ENCODE results near the gene ADAM30.
"Not testable (repeated sequence)": the region's sequence is repeated elsewhere in the genome, so short reads cannot be mapped to it uniquely, and the experiment has no call there.

The ADAM30 gene

DNA sequence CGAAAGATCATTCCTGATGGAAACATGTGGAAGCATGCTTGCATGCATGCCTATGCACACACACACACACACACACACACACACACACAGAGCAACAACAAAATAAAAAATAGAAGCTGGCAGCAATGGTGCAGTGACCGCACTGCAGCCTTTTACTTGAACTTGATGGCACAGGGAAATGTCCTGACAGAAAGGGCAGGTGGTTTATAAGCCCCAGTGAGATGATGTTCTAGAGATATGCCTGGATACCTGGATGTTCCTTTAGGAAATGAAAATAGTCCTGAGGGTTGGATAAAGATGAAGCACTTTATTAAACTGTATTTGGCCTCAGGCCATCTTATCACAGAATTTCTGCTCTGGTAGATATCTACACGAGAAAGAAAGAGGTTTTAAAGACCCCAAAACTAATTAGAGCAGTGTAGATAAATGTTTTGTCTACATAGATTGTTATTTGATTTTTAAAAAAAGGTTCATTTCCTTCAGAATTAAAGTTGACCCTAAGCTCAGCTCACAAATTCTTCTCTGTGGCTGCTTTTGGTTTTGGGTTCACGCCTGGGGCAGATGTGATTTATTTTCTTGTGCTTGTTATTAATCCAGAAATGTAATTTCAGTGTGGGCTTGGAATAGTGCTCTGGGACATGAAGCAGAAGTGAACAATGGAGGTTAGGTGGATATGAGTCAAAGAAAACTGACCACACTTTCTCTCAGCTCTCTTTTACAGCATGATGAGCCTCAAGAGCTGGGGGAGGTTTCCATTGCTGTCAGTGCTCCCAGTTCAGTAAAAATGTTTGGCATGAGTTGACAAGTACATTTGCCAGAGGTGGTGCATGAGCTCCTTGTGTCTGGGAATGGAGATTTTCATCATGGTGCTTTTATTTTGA, 22.9 kb downstream of the ADAM30 start:
- no peak for DNase-seq

DNA sequence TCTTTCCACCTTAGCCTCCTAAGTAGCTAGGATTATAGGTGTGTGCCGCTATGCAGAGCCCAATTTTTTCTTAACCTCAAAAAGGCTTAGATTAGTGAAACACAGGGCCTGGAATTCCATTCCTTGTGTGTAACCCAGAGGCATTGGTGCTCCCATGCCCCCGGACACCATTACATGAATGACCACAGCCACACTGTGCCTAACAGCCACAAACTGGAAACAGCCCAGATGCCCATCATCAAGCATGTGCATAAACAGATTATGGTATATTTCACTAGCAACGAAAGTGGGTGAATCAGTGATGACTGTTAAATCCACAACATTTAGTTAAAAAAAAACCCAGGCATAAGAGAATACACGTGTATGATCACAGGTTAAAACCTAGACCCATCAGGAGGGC, 24.4 kb downstream of the ADAM30 start:
- no peak for DNase-seq

DNA sequence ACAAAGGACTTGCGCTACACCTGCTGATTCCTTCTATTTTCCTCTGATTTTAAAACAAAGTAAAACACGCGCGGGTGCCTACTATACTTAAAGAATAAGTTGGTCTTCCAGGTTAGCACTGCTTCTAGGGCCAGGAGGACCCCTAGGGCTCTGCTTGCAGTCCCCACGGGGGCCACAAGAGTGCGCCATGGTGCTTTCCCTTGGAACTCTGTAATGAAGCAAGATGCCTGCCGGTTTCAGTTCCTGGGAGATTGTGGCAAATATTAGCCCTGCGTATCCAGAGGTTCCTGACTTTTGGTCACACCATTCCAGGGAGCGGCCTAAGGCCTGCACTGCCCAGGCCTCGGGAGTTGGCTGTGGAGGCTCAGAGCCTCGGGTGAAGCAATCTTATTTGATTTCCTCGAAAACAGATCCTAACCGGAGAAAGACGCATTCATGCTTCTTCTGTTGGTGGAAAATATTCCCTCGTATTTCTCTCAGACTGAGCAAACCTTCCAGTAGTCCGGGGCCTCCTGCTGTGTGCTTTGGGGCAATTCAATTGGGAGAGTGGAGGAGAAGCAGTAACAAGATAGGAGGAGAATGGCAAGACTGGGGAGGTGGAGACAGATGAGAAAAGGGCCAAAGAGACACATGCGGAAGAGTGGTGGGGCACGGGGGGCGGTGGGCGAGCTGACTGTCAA, 25.3 kb downstream of the ADAM30 start:
- peak; percentile 42 for DNase-seq

DNA sequence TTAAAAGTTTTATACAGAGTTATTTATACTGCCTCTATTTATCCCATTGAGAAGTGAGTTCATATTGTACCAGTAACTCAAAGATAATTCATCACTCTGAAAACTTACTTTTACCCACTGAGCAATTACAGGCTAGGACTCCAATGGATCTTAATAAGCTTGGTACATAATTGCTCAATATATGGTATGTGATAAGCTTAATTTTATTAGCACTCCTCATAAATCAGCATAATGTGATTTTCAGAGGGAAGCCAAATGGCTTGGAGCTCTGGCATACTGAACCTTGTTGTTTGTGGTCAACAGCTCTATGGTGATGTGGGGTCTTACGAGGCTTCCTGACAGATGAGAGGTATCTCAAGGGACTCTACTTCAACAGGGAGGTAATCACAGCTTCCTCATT, 26.3 kb downstream of the ADAM30 start:
- DNase-seq, result no peak

DNA sequence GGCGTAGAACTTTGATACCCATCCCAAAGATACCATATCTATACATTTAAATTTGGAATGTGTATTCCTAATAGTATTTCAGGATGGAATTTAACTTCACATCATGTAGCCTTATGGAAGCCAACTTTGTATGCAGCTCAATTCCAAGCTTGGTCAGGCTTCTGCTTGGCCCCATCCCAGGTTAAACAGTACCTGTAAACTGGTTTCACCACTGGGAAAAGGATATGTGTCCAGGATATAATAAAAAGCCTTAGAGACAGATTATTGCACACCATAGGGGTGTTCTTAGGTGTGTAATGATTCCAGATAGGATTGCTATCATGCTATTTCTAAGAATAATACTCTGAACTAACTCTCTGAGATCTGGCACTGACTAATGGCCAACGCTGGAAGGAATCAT, 28.1 kb downstream of the ADAM30 start:
- no peak for DNase-seq

DNA sequence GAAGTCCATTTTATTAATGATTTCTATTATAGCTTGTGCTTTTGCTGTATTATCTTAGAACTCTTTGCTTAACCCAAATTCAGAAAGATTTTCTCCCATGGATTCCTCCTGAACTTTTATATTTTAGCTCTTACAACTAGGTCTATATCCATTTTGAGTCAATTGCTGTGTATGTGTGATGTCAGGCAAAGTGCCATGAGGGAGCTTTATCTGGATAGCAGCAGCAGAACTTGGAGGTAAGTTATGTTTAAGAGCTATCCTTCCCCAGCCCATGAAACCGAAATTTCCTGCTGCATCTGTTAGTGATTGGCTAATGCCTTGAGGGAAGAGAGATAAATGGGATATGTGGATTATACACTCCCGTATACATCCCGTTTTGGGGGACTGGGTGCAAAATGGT, 29.9 kb downstream of the ADAM30 start:
- no peak for DNase-seq

DNA sequence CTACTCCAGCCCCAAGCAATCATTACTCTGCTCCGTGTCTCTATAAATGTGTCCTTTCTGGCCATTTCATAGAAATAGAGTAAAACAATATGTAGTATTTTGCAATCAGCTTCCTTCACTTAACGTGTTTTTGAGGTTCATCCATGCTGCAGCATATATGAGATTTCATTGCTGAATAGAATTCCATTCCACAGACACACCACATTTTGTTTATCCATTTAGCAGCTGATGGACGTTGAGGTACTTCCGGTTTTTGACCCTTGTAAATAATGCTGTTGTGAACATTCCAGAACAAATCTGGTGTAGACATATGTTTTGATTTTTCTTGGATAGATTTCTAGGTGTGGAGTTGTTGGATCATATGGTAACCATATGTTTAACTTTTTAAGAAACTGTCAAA, 30.7 kb downstream of the ADAM30 start:
- no peak for DNase-seq

DNA sequence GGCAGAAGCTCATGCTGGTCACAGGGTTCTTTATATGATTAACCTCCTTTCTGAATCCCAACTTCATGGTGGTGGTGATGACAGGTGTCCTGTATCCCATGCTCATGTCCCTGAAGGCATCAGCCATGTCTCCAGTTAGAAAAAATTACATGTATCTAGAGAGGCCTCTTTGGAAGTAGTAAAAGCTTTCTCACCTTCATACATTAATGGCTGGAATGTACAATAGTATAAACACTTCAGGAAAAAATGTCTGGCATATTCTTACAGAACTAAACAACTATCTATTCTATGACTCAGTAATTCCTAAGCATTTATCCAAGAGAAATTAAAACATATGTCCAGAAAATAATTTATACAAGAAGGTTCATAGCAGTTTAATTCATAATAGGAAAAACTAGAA, 34.0 kb downstream of the ADAM30 start:
- DNase-seq, result no peak

DNA sequence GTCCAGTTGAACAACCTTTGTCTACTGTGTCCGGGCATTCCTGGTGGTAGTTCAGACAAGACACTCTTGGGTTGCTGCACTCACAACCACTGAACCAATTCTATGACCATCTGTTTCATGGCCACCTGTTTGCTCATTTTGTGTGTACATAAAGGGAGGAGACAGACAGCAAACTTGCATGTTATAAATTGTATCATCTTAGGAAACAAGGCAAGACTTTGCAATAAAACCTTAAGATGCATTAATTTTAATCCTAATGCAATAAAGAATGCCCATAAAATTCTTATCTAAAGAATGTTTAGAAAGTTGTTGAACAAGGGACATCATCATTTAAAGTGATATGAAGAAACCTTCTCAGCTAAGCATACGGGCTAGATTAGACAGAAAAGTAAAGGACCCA, 34.8 kb downstream of the ADAM30 start:
- no peak for DNase-seq

DNA sequence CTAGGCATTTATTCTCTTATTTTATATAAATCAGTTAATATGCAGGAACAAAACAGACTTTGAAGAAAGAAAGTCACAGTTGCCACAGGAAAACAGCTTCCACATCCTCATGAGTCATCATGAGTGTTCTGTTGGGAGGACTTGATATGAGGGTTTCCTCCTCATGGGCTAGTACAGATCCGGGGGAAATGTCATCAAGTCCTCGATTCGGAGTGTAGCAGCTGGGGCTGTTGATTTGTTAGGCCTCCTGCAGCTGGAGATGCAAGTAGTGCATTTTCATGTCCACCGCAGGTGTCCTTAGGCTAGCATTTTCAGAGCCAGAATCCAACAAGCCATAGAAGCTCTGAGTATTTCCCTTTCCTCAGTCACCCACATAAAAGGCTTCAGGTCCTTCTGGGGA, 36.7 kb downstream of the ADAM30 start:
- no peak for DNase-seq

DNA sequence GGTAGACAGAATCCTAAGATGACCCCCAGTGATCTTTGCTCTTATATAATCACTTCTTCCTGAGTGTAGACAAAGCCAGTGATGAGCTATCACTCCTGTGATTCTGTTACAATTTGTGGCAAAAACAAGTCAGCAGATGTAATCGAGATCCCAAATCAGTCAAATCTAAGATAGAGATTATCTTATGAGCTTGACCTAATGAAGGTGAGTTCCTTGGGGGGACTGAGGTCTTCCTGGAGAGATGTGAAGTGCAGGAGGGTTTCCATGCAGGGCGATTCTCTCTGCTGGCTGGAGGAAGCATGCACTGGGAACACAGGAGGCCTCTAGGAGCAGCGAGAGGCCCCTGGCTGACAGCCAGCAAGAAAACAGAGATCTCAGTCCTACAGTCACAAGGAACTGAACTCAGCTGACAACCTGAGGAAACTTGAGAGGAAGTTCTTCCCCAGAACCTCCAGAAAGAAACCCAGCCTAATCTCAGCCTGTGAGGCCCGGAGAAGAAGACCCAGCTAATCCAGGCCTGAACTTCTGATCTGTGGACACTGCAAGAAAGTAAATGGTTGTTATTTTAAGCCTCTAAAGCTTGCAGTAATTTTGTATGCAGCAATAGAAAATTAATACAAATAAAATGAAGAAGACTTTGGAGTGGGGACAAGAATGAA, 37.6 kb downstream of the ADAM30 start:
- DNase-seq, result not testable (repeated sequence)

DNA sequence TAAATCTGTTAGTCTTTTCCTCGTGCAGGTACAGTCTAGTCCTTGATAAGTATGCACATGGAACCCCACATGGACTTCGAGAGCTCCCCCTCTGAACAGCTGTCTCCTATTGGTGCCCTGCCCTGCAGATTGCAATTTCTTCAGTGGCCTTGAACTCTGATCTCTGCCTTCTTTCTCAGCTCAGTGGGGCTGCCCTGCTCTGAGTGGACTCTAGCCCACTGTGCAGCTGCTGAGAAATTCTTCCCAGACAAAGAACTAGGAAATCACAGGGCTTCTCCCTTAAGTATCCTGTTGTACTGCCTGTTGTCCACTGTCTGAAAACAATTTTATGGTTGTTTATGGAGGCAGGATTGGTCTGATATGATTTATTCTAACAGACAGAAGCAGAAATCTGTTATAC, 38.2 kb downstream of the ADAM30 start:
- no peak for DNase-seq

DNA sequence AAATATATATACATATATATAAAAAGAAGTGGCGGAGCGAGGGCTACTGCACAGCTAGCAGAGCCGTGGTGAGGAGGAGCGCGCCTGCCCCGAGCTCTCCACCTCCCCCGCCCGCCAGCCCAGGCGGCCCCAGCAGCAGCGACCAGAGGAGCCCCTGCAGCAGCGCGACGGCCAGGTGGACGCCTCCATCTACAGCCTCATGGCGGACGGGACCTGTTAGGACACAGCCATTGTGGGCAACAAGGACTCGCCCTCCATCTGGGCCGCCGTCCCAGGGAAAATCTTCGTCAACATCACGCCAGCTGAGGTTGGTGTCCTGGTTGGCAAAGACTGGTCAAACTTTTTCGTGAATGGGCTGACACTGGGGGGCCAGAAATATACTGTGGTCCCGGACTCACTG, 43.2 kb downstream of the ADAM30 start:
- no peak for DNase-seq

DNA sequence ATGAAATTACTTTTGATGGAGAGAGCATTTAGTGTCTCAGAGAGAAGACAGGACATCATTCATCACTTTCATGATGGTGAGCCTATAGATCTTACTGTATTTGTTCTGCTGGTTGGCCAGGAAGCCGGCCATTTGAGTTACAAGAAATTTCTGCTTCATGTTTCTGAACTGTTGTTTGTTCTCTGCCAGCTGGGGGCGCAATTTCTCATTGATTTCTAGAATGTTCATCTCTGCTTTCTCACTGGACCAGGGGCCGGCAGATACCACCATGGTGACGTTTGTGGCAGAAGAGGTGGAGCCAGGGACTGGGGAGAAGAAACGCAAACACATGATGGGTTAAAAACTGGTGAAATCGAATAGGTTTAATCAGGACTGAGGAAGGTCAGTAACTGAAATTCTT, 52.1 kb downstream of the ADAM30 start:
- not testable (repeated sequence) for DNase-seq

Measured in SHP77 treated with DMSO at 0.1 percent for 48 hours (cell line).